IPS DF 4.7 (cell line): ENCODE results near the gene ABHD5.

Experiments
- DNase-seq: peaks from one replicate; pipeline ENCODE4 v3.0.0-alpha.2; 2013; ENCODE audit warnings: low spot score; ENCODE audit errors: extremely low read depth

Gene ABHD5

DNA sequence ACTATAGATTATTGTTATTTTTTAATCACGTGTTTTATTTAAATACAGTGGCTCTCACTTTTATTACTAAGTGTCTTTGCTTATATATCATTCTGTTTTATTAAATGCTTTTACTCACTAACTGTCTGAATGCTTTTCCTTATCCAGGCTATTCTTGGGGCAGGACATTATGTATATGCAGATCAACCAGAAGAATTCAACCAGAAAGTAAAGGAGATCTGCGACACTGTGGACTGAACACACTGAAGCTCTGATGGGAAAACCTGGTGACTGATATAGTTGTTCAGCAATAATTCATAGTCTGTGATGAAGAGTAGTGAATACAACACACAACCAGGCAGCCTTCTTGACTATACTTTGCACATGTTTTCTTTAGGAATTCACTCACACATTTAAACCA is 27.6 kb downstream of the ABHD5 start:
- DNase-seq: no peak

DNA sequence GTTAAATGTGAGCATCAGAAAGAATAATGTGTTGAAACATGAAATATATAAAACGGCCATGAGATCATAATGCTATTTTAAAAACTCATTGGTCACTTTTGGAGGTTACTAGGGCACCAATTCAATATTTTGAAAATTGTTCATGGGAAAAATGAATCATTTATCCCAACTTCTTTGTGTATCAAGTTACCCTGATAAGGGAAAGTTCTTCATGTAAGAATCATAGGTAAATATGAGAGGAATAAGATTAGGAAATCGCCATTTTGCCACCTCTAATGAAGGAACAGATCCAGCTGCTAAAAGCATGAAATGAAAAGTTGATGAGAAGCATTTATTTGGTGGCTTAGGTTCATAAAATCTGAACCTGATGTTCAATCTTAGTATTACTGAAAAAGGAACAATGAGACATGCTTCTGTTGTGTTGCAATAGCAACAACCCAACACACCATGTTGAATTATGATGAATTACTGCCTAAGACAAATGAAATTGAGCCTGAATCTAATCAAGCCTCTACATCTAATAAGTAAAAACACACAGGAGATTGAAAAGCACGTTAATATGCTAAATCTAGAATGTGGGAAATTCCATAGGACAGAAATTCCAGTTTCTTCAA is 32.5 kb downstream of the ABHD5 start:
- DNase-seq: no peak

DNA sequence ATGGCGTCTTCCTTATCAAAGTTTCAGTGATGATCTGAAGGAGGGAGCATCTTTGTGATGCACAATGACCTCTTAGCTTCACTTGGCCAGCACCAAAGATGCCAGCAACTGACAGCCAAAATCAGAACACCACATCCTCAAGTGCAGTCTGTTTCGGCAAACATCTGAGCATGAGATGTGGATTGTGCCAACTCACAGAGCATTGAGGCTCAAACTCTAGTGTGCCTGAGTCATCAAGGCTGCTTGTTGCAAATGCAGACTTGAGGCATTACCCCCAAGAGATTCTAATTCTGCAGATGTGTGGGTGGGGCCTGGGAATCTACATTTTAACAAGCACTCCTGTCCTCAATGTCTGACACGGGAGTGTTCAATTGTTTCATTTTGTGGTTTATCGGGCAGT is 35.8 kb downstream of the ABHD5 start:
- no peak for DNase-seq

DNA sequence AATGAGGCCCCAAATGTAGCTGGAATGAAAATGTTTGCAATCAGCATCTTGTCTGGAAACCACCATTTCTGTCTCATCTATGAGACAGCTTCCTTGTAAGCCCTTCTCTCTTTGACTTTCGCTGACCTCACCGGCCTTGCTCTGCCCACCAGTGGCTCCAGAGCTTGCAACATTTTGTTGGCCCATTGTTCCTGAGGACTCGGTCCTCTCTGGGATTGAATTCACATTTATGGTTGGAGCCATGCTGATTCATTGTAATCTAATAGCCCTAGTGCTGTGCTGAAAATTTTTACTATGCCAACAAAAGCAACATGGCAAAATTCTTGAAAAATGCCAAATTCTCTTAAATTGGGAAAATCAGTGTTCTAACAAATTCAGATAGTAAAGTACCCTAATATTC is 37.2 kb downstream of the ABHD5 start:
- DNase-seq: no peak

DNA sequence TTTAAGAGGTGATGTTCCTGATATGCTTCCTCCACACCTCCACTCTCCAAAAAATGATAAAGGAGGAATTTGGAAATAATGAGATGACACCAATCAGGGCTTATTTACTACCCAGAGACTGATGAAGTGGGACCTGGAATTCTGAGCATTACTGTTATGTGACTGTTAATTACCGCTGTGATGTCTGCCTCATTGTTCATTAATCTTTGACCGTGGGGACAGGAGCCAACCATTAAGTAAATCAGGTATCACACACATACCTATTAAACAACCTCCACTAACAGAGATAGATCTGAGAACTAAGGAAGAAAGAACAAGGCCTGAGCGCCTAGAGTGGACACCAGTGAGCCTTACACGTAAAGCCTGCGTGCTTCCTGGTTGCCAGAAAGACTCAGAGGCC is 37.7 kb downstream of the ABHD5 start:
- no peak for DNase-seq

DNA sequence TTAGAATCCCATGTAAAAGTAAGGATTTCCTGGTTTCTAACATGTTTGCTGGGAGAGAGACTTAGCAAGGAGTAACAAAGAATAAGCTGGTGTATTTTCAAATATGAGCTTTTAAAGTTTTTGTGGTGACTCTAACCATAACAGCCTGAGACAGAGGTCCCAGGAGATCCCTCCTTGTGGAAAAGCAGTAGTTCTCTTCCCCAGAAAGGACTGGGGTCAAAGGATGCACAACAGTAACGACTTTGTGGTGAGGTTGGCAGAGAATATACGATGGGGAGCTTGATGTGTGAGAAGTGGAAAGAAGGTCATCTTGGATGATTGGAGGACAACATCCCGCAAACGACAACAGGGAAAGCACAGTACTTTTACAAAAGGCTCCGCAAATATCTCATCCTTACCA is 38.2 kb downstream of the ABHD5 start:
- no peak for DNase-seq

DNA sequence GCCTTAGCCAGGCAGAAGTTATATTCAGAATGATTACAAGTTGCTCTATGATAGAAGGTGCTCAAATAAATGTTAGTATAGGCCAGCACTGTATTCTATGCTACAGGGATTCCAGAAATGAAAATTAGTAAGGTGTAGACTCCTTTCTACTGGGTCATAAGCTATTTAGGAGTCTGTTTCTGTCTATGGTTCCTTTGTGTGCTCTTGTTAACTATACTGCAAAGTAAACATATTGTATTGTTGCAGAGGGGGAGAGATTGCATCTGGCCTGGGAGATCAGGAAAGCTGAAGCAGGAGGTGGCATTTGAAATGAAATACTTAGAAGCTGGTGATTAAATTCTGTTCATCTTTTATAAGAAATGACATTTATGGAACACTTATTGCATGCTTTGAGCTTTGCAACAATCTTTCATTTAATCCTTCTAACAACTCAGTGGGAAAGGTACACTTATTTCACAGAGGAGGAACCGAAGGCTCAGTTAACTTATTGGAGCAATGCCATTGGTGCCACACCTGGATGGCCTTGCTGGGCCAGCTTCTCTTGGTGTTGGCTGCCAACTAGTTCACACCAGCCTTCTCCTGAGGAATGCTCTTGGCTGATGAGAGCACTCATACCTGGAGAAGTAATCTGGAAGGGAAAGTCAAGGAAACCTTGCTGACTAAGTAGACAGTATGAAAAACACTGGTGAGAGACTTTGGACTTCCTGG is 39.1 kb downstream of the ABHD5 start:
- DNase-seq: no peak

DNA sequence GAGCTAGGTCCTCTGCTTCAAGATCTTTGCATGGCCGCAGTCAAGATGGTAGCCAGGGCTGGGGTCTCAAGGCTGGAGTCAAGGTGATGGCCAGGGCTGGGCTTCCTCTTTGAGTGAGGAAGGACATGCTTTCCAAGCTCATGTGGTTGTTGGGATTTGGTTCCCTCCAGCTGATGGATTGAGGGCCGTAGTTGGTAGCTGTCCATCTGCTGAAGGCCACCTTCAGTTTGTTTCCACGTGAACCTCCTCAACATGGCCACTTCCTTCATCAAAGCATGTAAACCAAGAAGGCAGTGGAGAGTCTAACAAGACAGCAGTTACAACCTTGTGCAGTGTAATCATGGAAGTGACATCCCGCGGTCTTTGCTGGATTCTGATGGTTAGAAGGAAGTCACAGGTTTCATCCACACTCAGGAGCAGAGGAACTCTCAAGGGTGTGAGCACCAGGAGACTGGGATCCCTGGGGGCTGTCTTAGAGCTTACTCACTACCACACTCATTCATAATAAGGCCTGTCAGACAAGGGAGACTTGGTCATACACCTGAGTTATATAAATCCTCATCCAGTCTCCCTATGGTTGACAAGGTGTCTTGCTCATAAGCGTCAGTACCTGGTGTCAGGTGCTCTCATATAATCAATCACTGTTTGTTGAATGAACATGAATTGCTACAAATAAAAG is 42.1 kb downstream of the ABHD5 start:
- no peak for DNase-seq

DNA sequence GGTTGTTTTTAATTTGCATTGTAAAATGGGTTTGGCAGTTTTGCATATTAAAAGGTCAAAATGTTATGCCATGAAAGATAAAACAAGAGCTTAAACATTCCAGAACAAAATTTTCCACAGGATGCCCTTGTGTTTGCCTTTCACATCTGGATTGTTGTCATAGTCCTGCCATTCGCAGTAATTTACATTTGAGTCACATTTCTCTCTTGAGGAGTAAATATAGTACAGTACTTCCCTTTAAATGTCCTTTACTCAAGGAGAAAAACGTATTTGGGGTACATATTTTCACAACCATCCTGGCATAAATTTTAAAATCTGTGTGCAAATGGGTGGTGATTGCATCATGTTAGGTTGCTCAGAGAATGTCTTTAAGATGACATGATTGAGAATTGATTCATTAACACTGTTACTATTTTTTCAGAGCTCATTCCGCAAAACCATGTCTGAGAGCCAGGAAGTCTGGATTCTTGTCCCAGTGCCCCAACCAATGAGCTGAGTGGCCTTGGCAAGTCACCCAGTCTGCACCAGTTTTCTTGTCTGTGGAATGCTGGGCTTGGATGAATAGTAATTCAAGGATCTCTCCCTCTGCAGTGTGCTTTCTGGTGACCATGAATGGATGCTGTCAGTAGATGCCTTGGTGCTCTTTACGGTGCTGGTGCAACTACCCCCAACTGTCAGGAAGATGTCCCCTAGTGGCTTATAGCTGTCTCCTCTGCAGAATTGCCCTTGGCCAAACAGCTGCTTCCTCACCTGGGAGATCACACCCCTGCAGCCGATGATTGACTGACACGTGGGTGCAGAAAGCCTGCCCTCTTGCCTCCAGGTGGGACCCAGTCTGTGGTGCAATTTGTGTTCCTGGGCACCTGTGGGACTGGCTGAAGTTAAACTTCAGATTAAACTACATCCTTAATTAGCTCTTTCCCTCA is 43.0 kb downstream of the ABHD5 start:
- DNase-seq: no peak

DNA sequence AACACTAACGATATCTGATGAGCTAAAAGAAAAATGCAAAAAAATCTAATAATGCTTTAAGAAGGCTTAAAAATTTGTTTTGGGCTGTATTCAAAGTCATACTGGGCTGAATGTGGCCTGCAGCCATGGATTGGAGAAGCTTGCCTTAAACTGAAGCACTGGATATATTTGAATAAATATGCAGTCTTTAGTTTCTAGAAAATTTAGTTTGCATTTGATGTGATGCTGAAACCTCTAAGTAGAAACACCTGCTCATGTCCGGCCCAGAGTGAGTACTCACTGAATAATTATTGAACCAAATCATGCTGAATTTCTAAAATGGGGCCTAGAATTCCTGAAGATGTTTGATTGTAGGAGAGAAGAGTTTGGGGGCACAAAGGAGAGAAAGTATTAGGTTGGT is 43.9 kb downstream of the ABHD5 start:
- no peak for DNase-seq

DNA sequence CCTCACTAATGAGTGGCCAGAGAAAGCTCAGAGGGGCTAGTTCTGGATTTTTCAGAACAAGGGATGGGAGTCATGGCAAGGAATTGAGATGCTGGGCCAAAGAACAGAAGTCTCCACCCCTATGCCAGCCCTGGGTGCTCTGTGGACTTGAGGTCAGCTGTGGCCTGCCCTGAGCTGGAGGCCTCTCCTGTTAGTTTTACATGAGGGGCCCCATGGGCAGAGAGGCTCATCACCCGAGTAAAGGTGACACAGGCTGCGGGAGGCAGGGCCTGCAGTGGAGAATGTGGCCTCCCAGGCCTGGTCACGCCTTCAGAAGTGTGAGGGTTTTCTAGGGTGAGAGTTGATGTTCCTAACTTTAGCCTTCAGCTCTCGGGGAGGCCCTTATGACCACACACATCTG is 44.9 kb downstream of the ABHD5 start:
- DNase-seq: no peak

DNA sequence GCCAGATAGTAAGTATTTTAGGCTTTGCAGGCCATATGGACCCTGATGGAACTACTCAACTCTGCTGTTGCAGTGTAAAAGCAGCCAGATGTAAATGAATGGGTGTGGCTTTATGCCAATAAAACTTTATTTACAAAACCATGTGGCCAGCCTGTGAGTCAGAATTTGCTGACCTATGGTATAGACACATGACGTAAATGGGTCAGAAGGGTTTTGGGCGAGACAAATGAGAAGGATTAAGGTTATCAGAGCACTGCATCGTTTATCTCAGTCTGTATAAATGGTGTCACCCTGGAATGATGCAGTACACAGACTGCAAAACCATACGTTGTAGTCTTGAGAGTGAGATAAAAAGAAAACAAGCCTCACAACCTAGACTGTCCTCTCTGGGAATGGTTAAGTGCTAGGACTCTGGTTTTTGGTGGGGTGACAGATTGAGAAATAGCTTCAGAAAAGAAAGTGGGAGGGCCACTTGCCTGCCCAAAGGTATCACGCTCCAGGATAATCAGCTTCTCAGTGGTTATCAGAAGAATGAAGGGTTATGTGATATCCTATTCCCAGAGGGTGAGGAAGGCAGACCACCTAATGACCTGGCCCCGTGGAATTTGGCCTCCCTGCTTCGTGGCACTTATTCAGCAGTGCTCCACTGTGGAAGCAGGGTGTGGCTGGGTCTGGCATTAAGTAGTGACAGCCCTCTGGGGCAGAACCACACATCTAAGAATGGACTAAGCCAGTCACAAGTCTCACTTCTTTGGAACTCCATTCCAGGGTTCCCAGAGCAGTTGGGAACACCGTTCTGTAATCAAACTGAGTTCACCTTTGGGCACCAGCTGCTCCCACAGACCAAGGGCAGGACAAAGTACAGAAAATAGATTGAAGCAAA is 46.1 kb downstream of the ABHD5 start:
- no peak for DNase-seq

DNA sequence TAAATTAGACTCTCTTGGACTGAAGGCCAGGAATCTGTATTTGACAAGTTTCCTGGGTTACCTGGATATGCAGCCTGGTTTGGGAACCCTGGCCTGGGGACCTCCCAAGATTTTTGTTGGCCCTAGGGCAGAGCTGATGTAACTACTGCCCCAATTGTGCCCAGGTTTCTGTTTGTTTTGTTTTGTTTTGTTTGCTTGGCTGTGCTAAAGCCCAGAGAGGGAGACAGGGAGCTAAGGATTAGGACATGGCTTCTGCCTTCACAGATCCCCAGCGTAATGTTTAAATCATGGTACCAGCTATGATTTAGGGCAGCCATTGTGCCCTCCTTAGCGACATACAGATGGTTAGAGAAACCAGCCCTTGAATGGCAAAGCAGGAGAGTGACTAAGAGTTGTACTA is 47.6 kb downstream of the ABHD5 start:
- DNase-seq: no peak

DNA sequence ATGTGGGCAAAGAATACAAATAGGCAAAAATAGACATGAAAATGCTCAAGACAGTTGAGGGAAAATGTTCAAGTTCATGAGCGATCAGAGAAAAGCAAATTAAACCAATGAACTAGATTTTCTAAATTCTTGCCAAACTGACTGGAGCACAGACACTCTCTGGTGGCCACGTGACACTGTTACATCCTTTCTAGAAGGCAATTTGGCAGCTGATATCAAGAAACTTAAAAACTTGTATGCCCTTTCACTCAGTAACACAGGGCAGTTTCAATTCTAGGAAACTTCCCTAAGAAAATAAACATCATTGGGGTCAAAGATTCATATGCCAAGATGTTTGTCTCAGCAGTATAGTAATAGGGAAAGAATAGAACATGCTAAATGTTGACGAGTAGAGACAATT is 52.2 kb downstream of the ABHD5 start:
- DNase-seq: no peak

DNA sequence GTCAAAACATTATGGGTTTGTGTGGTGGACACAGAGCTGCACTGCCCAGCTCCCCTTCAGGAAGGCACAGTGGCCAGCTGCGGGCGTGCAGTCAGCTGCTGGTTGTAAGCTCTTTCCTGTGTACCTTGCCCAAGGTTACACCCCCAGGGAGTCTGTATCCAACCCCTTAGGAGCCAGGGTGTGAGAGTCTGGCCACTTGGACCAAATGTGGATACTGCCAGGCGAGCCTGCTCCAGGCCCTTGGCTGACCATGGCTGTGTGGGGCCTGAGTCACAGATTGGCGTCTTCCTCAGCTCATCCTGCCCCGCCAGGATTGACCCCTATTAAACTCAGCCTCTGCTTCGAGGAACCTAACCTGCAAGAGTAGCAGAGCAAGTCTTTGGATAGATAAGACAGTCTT is 56.9 kb downstream of the ABHD5 start:
- DNase-seq: no peak

DNA sequence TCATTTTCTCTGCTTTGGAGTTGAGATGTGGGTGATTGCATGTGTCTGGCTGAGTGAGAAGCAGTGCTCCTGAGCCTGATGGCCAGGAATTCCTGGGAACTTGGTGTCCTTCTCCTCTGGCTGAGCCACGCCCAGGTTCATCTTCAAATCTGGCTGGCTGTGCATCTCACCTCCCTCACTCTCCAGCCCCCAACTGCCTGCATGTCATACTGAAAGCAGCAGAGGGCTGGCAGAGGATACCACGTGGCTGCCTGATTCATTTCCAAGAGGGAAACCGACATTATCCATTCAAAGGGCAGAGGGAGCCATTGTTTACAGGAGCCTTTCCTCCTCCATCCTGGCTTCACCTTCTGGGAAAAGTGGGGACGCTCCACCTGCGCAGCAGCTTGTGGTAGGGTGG is 57.4 kb downstream of the ABHD5 start:
- DNase-seq: no peak

DNA sequence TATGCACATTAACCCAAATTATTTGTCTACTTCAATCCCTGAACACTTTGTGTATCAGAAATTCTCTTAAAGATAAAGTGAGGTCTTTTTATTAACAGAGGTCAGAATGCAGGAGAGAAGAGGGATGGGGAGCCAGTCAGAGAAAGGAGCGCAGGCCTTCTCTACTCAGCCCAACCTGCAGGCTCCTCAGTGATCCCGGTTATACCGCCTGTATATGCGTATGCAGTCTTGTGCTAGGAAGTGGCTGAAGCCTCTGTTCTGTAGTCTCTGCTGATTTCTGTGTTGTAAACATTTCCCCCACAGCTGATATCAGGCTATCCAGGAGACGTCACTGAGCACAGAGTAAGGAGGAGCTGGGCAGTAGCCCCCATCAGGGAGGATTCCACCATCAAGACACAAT is 57.9 kb downstream of the ABHD5 start:
- no peak for DNase-seq

DNA sequence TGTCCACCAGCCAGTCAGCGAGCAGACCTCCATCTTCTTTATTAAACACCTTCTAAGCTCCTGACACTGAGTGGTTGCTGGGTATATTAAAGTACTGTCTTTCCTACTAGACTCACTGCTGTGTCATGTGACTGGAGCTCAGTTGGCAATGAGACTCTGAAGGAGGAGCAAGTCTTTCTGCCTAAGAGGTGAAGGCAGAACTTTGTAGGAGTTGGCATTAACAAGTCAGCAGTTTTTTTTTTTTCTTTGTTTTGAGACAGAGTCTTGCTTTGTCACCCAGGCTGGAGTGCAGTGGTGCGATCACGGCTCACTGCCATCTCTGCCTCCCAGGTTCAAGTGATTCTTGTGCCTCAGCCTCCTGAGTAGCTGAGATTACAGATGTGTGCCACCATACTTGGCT is 62.2 kb downstream of the ABHD5 start:
- no peak for DNase-seq

DNA sequence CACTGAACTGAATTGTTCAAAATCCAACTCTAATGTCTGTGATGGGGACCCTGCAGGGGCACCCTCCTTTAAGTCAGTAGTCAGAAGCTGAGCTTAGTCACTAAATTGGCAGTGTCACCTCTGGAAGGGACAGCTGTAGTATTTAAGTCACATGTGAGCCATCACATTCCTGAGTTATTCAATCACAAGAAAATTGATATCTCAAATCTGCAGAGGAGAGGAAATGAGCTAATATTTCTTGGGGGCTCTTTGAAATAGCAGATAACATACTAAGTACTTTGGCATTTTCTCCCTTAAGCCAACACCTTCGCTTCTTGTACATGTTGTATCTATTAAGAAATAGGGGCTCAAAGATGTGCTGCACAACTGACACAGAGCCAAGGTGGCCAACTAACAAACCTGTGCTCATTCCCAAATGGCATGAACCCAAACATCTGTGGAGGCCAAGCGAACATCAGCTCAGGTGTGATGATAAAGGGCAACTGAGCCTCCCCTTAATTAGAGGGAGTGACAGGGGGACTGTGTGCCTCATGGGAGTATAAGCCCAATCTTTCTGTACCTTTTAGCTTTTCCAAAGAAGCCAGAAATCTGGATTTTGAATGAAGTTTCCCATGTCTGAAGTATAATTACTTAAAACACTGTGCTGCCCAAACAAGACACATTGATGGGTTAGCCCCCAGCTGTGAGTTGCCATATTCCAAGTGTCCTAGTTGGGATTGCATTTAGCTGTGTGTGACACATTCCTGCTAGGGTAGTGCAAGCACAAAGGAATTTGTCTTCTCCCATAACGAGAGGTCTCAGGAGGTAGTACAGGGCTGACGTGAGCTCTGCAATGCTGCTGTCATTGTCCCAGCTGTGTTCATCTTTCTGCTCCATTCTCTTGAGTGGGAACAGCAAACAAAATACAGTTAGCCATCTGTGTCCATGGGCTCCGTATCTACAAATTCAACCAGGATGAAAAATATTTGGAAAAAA is 63.3 kb downstream of the ABHD5 start:
- no peak for DNase-seq
